ENCODE measurements around the gene FGF18. TPM values are rescaled to one million over a fixed set of nuclear protein-coding genes. Genes with fewer than 3 reads are reported as not detected.

FGF18 gene
- total and polyA plus RNA-seq, 9 of the 15 experiments (the other 6 are each of a cell fraction or from before 2014, with no cell fraction given), result 0.05 to 0.18 (median 0.11) TPM; not detected in 6

DNA sequence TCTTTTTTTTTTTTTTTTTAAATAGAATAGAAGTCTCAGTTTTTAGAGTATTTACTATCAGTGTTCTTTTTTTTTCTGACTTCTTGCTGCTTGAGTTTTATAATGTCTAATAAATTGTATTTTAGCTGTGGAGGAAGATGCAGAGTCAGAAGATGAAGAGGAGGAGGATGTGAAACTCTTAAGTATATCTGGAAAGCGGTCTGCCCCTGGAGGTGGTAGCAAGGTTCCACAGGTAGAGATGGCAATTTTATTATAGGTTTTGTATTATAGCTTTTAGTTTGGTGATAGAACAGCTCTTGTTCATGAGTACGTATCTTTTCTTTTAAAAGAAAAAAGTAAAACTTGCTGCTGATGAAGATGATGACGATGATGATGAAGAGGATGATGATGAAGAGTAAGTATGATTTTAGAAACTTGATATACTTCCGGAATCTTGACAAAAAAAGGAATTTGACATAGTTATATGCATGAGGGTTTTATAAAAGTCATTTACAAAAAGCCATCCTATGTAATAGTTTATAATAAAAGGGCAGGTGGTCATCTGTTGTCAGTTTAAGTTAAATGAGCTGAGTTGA is 26.8 kb upstream of the FGF18 start:
- POLR2A ChIA-PET, result interaction anchor here (0.6 to 1.2 kb wide), 3 partner anchors 13 to 1471 kb away, joined by 3 to 5 read pairs (median 4); no protein-coding TSS in a partner anchor
- FAIRE-seq, result no peak
- no peak overlapping the region for H3K4me2 ChIP-seq (ENCODE audit: insufficient read depth, low read length)

More for the DNA sequence above, 26.8 kb upstream of the FGF18 start:
- no peaks in the 10 kb centered on the region for H3K9me3 ChIP-seq (replicated peaks; ENCODE audit: control insufficient read depth, insufficient read depth, low read depth, low read length)
- peaks cover 90% of the 10 kb centered on the region for H4K20me1 ChIP-seq (replicated peaks; ENCODE audit: control insufficient read depth, insufficient read depth, low read length)
- no peak for TF ChIP-seq FOXK1 (CRISPR knock-in tag; IDR thresholded peaks at IDR 0.05; ENCODE audit: borderline replicate concordance)
- TF ChIP-seq ZFX (CRISPR knock-in tag; IDR thresholded peaks at IDR 0.05), result no peak
- no peak for TF ChIP-seq SP1 (CRISPR knock-in tag; IDR thresholded peaks at IDR 0.05)
- TF ChIP-seq E2F4 (CRISPR knock-in tag; IDR thresholded peaks at IDR 0.05; ENCODE audit: low read depth), result no peak
- no peak for TF ChIP-seq SRSF9 (IDR thresholded peaks at IDR 0.05; ENCODE audit: borderline replicate concordance, low read depth, low read length)
- TF ChIP-seq CEBPG (CRISPR knock-in tag; IDR thresholded peaks at IDR 0.05), result no peak
- TF ChIP-seq CEBPG (tag; conservative IDR thresholded peaks at IDR 0.05 in 1 of 2, IDR thresholded peaks at IDR 0.05 in 1 of 2), result no peak
- TF ChIP-seq ZKSCAN3 (CRISPR knock-in tag; IDR thresholded peaks at IDR 0.05), result no peak
- TF ChIP-seq ZFPM2 (CRISPR knock-in tag; IDR thresholded peaks at IDR 0.05), result no peak
- no peak for TF ChIP-seq SRSF3 (IDR thresholded peaks at IDR 0.05; ENCODE audit: insufficient read depth, low read length)
- TF ChIP-seq NFRKB (IDR thresholded peaks at IDR 0.05; ENCODE audit: low read depth), result no peak
- TF ChIP-seq GABPB1 (CRISPR knock-in tag; IDR thresholded peaks at IDR 0.05), result no peak
- TF ChIP-seq BRD4 (IDR thresholded peaks at IDR 0.05), result no peak
- TF ChIP-seq ZNF347 (CRISPR knock-in tag; IDR thresholded peaks at IDR 0.05; ENCODE audit: low read depth), result no peak
- no peak for TF ChIP-seq SIX5 (IDR thresholded peaks at IDR 0.05; ENCODE audit: borderline replicate concordance in 1 of 2, insufficient read depth in 1 of 2, low read depth in 1 of 2, low read length in 2 of 2)
- ATAC-seq (no peak), DNase-seq (ENCODE audit: extremely low read depth in 1 of 4, low spot score in 3 of 4) (no peak)
- intact Hi-C loops (cut with micrococcal nuclease), result no loop called here
- WGBS (ENCODE audit: insufficient coverage, low coverage, missing lambda C conversion rate), result 87% methylated on average over 4 of the region's 4 CpGs
- H2AFZ ChIP-seq (ENCODE audit: low read depth, low read length), result no peak overlapping the region
- no peak overlapping the region for H3K4me3 ChIP-seq
- peaks cover 12% of the 10 kb centered on the region in 2 experiments; a peak in 4 of 5 replicates for H3K4me1 ChIP-seq (replicated peaks in 1 of 2; ENCODE audit: control insufficient read depth in 2 of 2, insufficient read depth in 2 of 2, low read length in 2 of 2)
- BruUV-seq (replicated peaks), result no TSS peak
- peaks cover 93% of the 10 kb centered on the region for H3K36me3 ChIP-seq (ENCODE audit: control insufficient read depth, insufficient read depth, low read length)
- H3K27me3 ChIP-seq (ENCODE audit: control insufficient read depth in 2 of 2, insufficient read depth in 2 of 2, low read length in 2 of 2), result no peaks in the 10 kb centered on the region
- peaks cover 100% of the 10 kb centered on the region for H3K79me2 ChIP-seq (ENCODE audit: control insufficient read depth, insufficient read depth, low read length)
- CTCF ChIA-PET (ENCODE audit: low intra/inter-chr PET ratio), result no interaction called here
- no peak overlapping the region for H3K27ac ChIP-seq (ENCODE audit: extremely low read depth, low read depth, low read length)
- H3K9ac ChIP-seq (ENCODE audit: insufficient read depth in 1 of 2, low read depth in 2 of 2, low read length in 2 of 2), result no peak overlapping the region
- H3K9me1 ChIP-seq (ENCODE audit: control insufficient read depth, insufficient read depth, low read length), result peaks cover 8% of the 10 kb centered on the region
- in situ Hi-C loops (cut with MboI), result no loop called here
